Stimulated activated CD8-positive, alpha-beta memory T cell treated with anti-CD3 and anti-CD28 coated beads, Interleukin-15, amount 100 ng/mL, for 4 hours (primary cell): ENCODE data around the gene CCSER2.
"Not testable (repeated sequence)": the region's sequence is repeated elsewhere in the genome, so short reads cannot be mapped to it uniquely, and the experiment has no call there.

Experiments used
- DNase-seq, 2 donors: peaks; one replicate each; pipeline ENCODE4 v3.0.0-alpha.2; 2020; ENCODE audit warnings: low read depth in 2 of 2

The CCSER2 gene

GRCh38 chr10:84453303-84453702 is 124.9 kb downstream of the CCSER2 start:
- no peak for DNase-seq

- no peak for DNase-seq
Observed at GRCh38 chr10:84456126-84456525, 127.7 kb downstream of the CCSER2 start.

GRCh38 chr10:84460520-84460919 is 132.1 kb downstream of the CCSER2 start:
- no peak for DNase-seq

- DNase-seq, result no peak
Observed at GRCh38 chr10:84469470-84469869, 141.1 kb downstream of the CCSER2 start.

GRCh38 chr10:84473136-84473535 is 144.7 kb downstream of the CCSER2 start:
- no peak for DNase-seq

- no peak for DNase-seq
Observed at GRCh38 chr10:84477398-84478128, 149.2 kb downstream of the CCSER2 start.

- no peak for DNase-seq
Observed at GRCh38 chr10:84478151-84478550, 149.8 kb downstream of the CCSER2 start.

- DNase-seq, result no peak
Observed at GRCh38 chr10:84478679-84479078, 150.3 kb downstream of the CCSER2 start.

- no peak for DNase-seq
Observed at GRCh38 chr10:84484541-84484940, 156.2 kb downstream of the CCSER2 start.

GRCh38 chr10:84493361-84493760 is 165.0 kb downstream of the CCSER2 start:
- DNase-seq, result no peak

- no peak for DNase-seq
Observed at GRCh38 chr10:84493951-84494848, 165.8 kb downstream of the CCSER2 start.

GRCh38 chr10:84494849-84495180 is 166.4 kb downstream of the CCSER2 start:
- DNase-seq, result no peak

GRCh38 chr10:84497978-84498377 is 169.6 kb downstream of the CCSER2 start:
- no peak for DNase-seq

GRCh38 chr10:84499039-84499438 is 170.7 kb downstream of the CCSER2 start:
- not testable (repeated sequence) for DNase-seq

- DNase-seq, result no peak
Observed at GRCh38 chr10:84499846-84500245, 171.5 kb downstream of the CCSER2 start.

- no peak for DNase-seq
Observed at GRCh38 chr10:84510121-84510520, 181.7 kb downstream of the CCSER2 start.

- no peak for DNase-seq
Observed at GRCh38 chr10:84511106-84511505, 182.7 kb downstream of the CCSER2 start.

GRCh38 chr10:84511709-84512285 is 183.4 kb downstream of the CCSER2 start:
- DNase-seq, result no peak

- DNase-seq, result no peak
Observed at GRCh38 chr10:84517554-84517953, 189.2 kb downstream of the CCSER2 start.

GRCh38 chr10:84519235-84519634 is 190.8 kb downstream of the CCSER2 start:
- DNase-seq, result no peak

- no peak for DNase-seq
Observed at GRCh38 chr10:84521013-84521412, 192.6 kb downstream of the CCSER2 start.

GRCh38 chr10:84521468-84521867 is 193.1 kb downstream of the CCSER2 start:
- DNase-seq, result no peak
